HepG2 (cell line): ENCODE results near the gene ARIH2. TPM values are rescaled to one million over a fixed set of nuclear protein-coding genes. Genes with fewer than 3 reads are reported as not detected.

Experiments
- CHCHD3 ChIP-seq: sonication (generic); formaldehyde crosslinking; IDR thresholded peaks from 2 replicates; pipeline ENCODE4 v1.8.0; 2022; ENCODE audit warnings: mild to moderate bottlenecking, missing genetic modification reagents, moderate library complexity
- GPN1 ChIP-seq: sonication (generic); formaldehyde crosslinking; IDR thresholded peaks from 2 replicates; pipeline ENCODE4 v1.5.1; 2020; ENCODE audit warnings: missing genetic modification reagents, borderline replicate concordance
- MTF2 ChIP-seq: sonication (generic); formaldehyde crosslinking; IDR thresholded peaks from 2 replicates; pipeline ENCODE4 v1.5.0; 2020; ENCODE audit warnings: missing genetic modification reagents, borderline replicate concordance
- RBFOX2 ChIP-seq: fragments of 200-400 bp; formaldehyde crosslinking; IDR thresholded peaks from 2 replicates; pipeline ENCODE4 v1.6.1; 2017; ENCODE audit warnings: low read depth, mild to moderate bottlenecking, low read length
- SRY ChIP-seq: sonication (generic); formaldehyde crosslinking; IDR thresholded peaks from 2 replicates; pipeline ENCODE4 v1.8.0; 2022; ENCODE audit warnings: mild to moderate bottlenecking, missing genetic modification reagents
- ZBTB3 ChIP-seq: sonication (generic); formaldehyde crosslinking; IDR thresholded peaks from 2 replicates; pipeline ENCODE4 v1.4.0; 2020; ENCODE audit warnings: low read depth, mild to moderate bottlenecking, moderate library complexity, missing genetic modification reagents, borderline replicate concordance
- ZFP36 ChIP-seq: fragments of 150-350 bp; IDR thresholded peaks from 2 replicates; pipeline ENCODE4 v1.6.1; 2018; ENCODE audit warnings: borderline replicate concordance, low read length, low read depth; ENCODE audit not compliant: partially characterized antibody
- ZNF468 ChIP-seq: sonication (generic); formaldehyde crosslinking; IDR thresholded peaks from 2 replicates; pipeline ENCODE4 v1.8.0; 2022; ENCODE audit warnings: mild to moderate bottlenecking, moderate library complexity, missing genetic modification reagents
- ZNF614 ChIP-seq: IDR thresholded peaks from 2 replicates; pipeline ENCODE4 v1.6.1; 2018; ENCODE audit warnings: missing biosample characterization, missing genetic modification reagents, inconsistent platforms, borderline replicate concordance
- ZNF772 ChIP-seq: sonication (generic); formaldehyde crosslinking; IDR thresholded peaks from 2 replicates; pipeline ENCODE4 v1.5.0; 2020; ENCODE audit warnings: mild to moderate bottlenecking, missing genetic modification reagents
- ZNF879 ChIP-seq: sonication (generic); formaldehyde crosslinking; IDR thresholded peaks from 2 replicates; pipeline ENCODE4 v1.8.1; 2023; ENCODE audit warnings: missing genetic modification reagents
- polyA plus RNA-seq, 8 experiments: library from polyadenylated mRNA; depleted of rRNA in 3 of 8; stranded (reverse) in 7 of 8; unstranded in 1 of 8; fragments of >200 nt; fragmentation: Illumina TruSeq in 4 of 8; extraction: Trizol in 4 of 8; gene quantifications; 2 replicates each; pipeline versions ENCODE4 v1.2.1 to v1.2.3, GENCODE V29; 2011 to 2016; ENCODE audit warnings: low read depth in 4 of 8, missing spikeins in 1 of 8, mixed read lengths in 1 of 8; ENCODE audit not compliant: insufficient read depth in 1 of 8
- total RNA-seq, 5 experiments: library from RNA; depleted of rRNA; stranded (reverse); fragments of >200 nt; fragmentation: Illumina TruSeq; extraction: Trizol; gene quantifications; 2 replicates each; pipeline ENCODE4 v1.2.3, GENCODE V29; 2016; ENCODE audit warnings: low read depth in 1 of 5
- TF ChIP-seq, protein P1 (sequence below): sonication (generic); formaldehyde crosslinking; IDR thresholded peaks from 2 replicates; pipeline ENCODE4 v1.5.0; 2020; ENCODE audit warnings: mild to moderate bottlenecking, missing genetic modification reagents
- TF ChIP-seq, protein P2 (sequence below): sonication (generic); formaldehyde crosslinking; IDR thresholded peaks from 2 replicates; pipeline ENCODE4 v1.8.0; 2022; ENCODE audit warnings: mild to moderate bottlenecking, missing genetic modification reagents, moderate library complexity
- TF ChIP-seq, protein P3 (sequence below): sonication (generic); formaldehyde crosslinking; IDR thresholded peaks from 2 replicates; pipeline ENCODE4 v1.4.0; 2020; ENCODE audit warnings: missing genetic modification reagents, borderline replicate concordance
- TF ChIP-seq, protein P4 (sequence below): sonication (generic); formaldehyde crosslinking; IDR thresholded peaks from 2 replicates; pipeline ENCODE4 v1.4.0; 2020; ENCODE audit warnings: mild to moderate bottlenecking, missing genetic modification reagents
- TF ChIP-seq, protein P5 (sequence below): sonication (generic); formaldehyde crosslinking; IDR thresholded peaks from 2 replicates; pipeline ENCODE4 v1.4.0; 2020; ENCODE audit warnings: missing genetic modification reagents, borderline replicate concordance

ARIH2 gene
- total and polyA plus RNA-seq, 2 of the 13 experiments (the other 11 are each of a cell fraction or from before 2014, with no cell fraction given) = 64.8 to 83.3 TPM

DNA sequence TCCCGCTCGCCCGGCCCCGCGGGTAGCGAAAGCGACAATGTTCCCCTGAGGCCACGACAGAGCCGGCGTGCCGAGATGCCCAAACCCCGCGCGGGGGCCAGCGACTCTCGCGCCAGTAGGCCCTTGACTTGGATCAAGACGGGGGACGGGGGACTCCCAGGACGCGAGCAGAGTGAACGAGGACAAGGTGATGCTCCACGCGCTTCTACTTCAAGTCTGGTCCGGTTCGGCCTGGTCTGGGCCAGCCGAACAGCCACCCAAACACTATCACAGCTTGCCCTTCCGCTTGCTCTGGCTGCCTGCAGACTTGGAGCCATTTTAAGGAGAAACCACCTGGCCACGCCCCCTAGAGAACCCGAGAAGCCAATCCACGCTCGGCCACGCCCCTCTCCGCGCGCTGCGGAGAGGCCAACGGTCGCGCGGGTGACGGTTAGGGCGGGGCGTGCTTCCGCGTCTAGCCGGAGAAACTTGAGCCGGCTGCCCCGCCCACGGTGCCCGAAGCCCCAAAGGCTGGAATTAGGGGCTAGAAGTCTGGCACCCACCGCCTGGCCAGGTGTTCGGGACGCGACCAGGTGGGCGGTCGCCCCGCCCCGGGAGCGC lies 102.7 kb downstream of the ARIH2 start (continued):
- TF ChIP-seq, protein P1, sequence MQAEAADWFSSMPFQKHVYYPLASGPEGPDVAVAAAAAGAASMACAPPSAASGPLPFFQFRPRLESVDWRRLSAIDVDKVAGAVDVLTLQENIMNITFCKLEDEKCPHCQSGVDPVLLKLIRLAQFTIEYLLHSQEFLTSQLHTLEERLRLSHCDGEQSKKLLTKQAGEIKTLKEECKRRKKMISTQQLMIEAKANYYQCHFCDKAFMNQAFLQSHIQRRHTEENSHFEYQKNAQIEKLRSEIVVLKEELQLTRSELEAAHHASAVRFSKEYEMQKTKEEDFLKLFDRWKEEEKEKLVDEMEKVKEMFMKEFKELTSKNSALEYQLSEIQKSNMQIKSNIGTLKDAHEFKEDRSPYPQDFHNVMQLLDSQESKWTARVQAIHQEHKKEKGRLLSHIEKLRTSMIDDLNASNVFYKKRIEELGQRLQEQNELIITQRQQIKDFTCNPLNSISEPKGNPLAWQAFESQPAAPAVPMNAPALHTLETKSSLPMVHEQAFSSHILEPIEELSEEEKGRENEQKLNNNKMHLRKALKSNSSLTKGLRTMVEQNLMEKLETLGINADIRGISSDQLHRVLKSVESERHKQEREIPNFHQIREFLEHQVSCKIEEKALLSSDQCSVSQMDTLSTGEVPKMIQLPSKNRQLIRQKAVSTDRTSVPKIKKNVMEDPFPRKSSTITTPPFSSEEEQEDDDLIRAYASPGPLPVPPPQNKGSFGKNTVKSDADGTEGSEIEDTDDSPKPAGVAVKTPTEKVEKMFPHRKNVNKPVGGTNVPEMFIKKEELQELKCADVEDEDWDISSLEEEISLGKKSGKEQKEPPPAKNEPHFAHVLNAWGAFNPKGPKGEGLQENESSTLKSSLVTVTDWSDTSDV (CRISPR knock-in tag) = no peak
- TF ChIP-seq, protein P2, sequence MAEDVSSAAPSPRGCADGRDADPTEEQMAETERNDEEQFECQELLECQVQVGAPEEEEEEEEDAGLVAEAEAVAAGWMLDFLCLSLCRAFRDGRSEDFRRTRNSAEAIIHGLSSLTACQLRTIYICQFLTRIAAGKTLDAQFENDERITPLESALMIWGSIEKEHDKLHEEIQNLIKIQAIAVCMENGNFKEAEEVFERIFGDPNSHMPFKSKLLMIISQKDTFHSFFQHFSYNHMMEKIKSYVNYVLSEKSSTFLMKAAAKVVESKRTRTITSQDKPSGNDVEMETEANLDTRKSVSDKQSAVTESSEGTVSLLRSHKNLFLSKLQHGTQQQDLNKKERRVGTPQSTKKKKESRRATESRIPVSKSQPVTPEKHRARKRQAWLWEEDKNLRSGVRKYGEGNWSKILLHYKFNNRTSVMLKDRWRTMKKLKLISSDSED = no peak
- TF ChIP-seq ZBTB3 (CRISPR knock-in tag) = 0 out of 2 replicates have a peak, but pooled peaks have one; percentile 25
- peak; percentile 82; the same call in 1 of the 2 replicates for TF ChIP-seq CHCHD3 (CRISPR knock-in tag)
- no peak; the same call in 1 of the 2 replicates for TF ChIP-seq ZNF614 (CRISPR knock-in tag)
- TF ChIP-seq RBFOX2 = peak; percentile 73
- TF ChIP-seq SRY (CRISPR knock-in tag) = no peak; the same call in 1 of the 2 replicates
- TF ChIP-seq ZFP36 = no peak
- TF ChIP-seq, protein P3, sequence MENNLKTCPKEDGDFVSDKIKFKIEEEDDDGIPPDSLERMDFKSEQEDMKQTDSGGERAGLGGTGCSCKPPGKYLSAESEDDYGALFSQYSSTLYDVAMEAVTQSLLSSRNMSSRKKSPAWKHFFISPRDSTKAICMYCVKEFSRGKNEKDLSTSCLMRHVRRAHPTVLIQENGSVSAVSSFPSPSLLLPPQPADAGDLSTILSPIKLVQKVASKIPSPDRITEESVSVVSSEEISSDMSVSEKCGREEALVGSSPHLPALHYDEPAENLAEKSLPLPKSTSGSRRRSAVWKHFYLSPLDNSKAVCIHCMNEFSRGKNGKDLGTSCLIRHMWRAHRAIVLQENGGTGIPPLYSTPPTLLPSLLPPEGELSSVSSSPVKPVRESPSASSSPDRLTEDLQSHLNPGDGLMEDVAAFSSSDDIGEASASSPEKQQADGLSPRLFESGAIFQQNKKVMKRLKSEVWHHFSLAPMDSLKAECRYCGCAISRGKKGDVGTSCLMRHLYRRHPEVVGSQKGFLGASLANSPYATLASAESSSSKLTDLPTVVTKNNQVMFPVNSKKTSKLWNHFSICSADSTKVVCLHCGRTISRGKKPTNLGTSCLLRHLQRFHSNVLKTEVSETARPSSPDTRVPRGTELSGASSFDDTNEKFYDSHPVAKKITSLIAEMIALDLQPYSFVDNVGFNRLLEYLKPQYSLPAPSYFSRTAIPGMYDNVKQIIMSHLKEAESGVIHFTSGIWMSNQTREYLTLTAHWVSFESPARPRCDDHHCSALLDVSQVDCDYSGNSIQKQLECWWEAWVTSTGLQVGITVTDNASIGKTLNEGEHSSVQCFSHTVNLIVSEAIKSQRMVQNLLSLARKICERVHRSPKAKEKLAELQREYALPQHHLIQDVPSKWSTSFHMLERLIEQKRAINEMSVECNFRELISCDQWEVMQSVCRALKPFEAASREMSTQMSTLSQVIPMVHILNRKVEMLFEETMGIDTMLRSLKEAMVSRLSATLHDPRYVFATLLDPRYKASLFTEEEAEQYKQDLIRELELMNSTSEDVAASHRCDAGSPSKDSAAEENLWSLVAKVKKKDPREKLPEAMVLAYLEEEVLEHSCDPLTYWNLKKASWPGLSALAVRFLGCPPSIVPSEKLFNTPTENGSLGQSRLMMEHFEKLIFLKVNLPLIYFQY (CRISPR knock-in tag) = peak; percentile 94
- TF ChIP-seq GPN1 (CRISPR knock-in tag) = no peak; the same call in 1 of the 2 replicates
- TF ChIP-seq MTF2 (CRISPR knock-in tag) = no peak; the same call in 1 of the 2 replicates
- TF ChIP-seq, protein P4, sequence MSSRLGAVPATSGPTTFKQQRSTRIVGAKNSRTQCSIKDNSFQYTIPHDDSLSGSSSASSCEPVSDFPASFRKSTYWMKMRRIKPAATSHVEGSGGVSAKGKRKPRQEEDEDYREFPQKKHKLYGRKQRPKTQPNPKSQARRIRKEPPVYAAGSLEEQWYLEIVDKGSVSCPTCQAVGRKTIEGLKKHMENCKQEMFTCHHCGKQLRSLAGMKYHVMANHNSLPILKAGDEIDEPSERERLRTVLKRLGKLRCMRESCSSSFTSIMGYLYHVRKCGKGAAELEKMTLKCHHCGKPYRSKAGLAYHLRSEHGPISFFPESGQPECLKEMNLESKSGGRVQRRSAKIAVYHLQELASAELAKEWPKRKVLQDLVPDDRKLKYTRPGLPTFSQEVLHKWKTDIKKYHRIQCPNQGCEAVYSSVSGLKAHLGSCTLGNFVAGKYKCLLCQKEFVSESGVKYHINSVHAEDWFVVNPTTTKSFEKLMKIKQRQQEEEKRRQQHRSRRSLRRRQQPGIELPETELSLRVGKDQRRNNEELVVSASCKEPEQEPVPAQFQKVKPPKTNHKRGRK (CRISPR knock-in tag) = no peak
- peak; percentile 16; the same call in 1 of the 2 replicates for TF ChIP-seq ZNF772 (CRISPR knock-in tag)
- TF ChIP-seq, protein P5, sequence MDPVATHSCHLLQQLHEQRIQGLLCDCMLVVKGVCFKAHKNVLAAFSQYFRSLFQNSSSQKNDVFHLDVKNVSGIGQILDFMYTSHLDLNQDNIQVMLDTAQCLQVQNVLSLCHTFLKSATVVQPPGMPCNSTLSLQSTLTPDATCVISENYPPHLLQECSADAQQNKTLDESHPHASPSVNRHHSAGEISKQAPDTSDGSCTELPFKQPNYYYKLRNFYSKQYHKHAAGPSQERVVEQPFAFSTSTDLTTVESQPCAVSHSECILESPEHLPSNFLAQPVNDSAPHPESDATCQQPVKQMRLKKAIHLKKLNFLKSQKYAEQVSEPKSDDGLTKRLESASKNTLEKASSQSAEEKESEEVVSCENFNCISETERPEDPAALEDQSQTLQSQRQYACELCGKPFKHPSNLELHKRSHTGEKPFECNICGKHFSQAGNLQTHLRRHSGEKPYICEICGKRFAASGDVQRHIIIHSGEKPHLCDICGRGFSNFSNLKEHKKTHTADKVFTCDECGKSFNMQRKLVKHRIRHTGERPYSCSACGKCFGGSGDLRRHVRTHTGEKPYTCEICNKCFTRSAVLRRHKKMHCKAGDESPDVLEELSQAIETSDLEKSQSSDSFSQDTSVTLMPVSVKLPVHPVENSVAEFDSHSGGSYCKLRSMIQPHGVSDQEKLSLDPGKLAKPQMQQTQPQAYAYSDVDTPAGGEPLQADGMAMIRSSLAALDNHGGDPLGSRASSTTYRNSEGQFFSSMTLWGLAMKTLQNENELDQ (CRISPR knock-in tag) = 0 out of 2 replicates have a peak, but pooled peaks have one; percentile 36
- TF ChIP-seq ZNF879 (CRISPR knock-in tag) = no peak
- TF ChIP-seq ZNF468 (CRISPR knock-in tag) = no peak
